Nephron (organoid): ENCODE results near the gene VIPR2.
"Not testable (repeated sequence)": the region's sequence is repeated elsewhere in the genome, so short reads cannot be mapped to it uniquely, and the experiment has no call there.

ENCODE experiments used
- H3K27ac Mint-ChIP-seq, 3 experiments: 2 replicates each; pipeline ENCODE4 v1.8.0; 2020; ENCODE audit warnings: mixed read lengths in 3 of 3, mild to moderate bottlenecking in 2 of 3, moderate library complexity in 1 of 3
- H3K27me3 Mint-ChIP-seq: 2 replicates; pipeline ENCODE4 v1.8.0; 2021; ENCODE audit warnings: low read depth, mild to moderate bottlenecking, moderate library complexity, mixed read lengths
- H3K36me3 Mint-ChIP-seq: 2 replicates; pipeline ENCODE4 v1.8.0; 2020; ENCODE audit warnings: low read depth, mixed read lengths
- H3K4me1 Mint-ChIP-seq: 2 replicates; pipeline ENCODE4 v1.8.0; 2020; ENCODE audit warnings: mixed read lengths
- H3K4me3 Mint-ChIP-seq, 3 experiments: 2 replicates each; pipeline ENCODE4 v1.8.0; 2020; ENCODE audit warnings: mild to moderate bottlenecking in 3 of 3, mixed read lengths in 3 of 3, moderate library complexity in 2 of 3
- H3K9me3 Mint-ChIP-seq: 2 replicates; pipeline ENCODE4 v1.8.0; 2020; ENCODE audit warnings: mixed read lengths
- CTCF ChIP-seq, 3 experiments: fragments of 200-600 bp; sonication (generic); IDR thresholded peaks; one replicate each; pipeline ENCODE4 v1.5.0; 2021; ENCODE audit warnings: antibody characterized with exemption in 3 of 3; ENCODE audit not compliant: unreplicated experiment in 3 of 3

The VIPR2 gene

GRCh38 chr7:159005618-159006017, 139.0 kb downstream of the VIPR2 start:
- TF ChIP-seq CTCF (IDR thresholded peaks at IDR 0.05; ENCODE audit: unreplicated experiment in 3 of 3): no peak
- H3K4me1 Mint-ChIP-seq: peaks cover 15% of the 10 kb centered on the region
- H3K4me3 Mint-ChIP-seq: no peak overlapping the region
- H3K9me3 Mint-ChIP-seq: no peaks in the 10 kb centered on the region
- no peaks in the 10 kb centered on the region for H3K36me3 Mint-ChIP-seq
- H3K27ac Mint-ChIP-seq: no peak overlapping the region
- H3K27me3 Mint-ChIP-seq: peaks cover 5% of the 10 kb centered on the region

- Mint-ChIP-seq H3K27ac (no peak overlapping the region), H3K4me1 (peaks cover 14% of the 10 kb centered on the region), H3K36me3 (no peaks in the 10 kb centered on the region), H3K4me3 (no peak overlapping the region), H3K27me3 (peaks cover 13% of the 10 kb centered on the region), H3K9me3 (no peaks in the 10 kb centered on the region)
- no peak for TF ChIP-seq CTCF (IDR thresholded peaks at IDR 0.05; ENCODE audit: unreplicated experiment in 3 of 3)
Measured at GRCh38 chr7:159004411-159004810, 140.3 kb downstream of the VIPR2 start.

- TF ChIP-seq CTCF (IDR thresholded peaks at IDR 0.05; ENCODE audit: unreplicated experiment in 3 of 3): no peak
- H3K27me3 Mint-ChIP-seq: peaks cover 29% of the 10 kb centered on the region
- H3K36me3 Mint-ChIP-seq: no peaks in the 10 kb centered on the region
- no peak overlapping the region for H3K27ac Mint-ChIP-seq
- peaks cover 5% of the 10 kb centered on the region for H3K9me3 Mint-ChIP-seq
- H3K4me1 Mint-ChIP-seq: peaks cover under 1% of the 10 kb centered on the region
- H3K4me3 Mint-ChIP-seq: no peak overlapping the region
Measured at GRCh38 chr7:159001811-159002210, 142.9 kb downstream of the VIPR2 start.

GRCh38 chr7:159000859-159001435, 143.7 kb downstream of the VIPR2 start:
- no peak overlapping the region for H3K27ac Mint-ChIP-seq
- no peaks in the 10 kb centered on the region for H3K36me3 Mint-ChIP-seq
- H3K4me3 Mint-ChIP-seq: no peak overlapping the region
- no peaks in the 10 kb centered on the region for H3K4me1 Mint-ChIP-seq
- no peak for TF ChIP-seq CTCF (IDR thresholded peaks at IDR 0.05; ENCODE audit: unreplicated experiment in 3 of 3)
- peaks cover 5% of the 10 kb centered on the region for H3K9me3 Mint-ChIP-seq
- H3K27me3 Mint-ChIP-seq: peaks cover 37% of the 10 kb centered on the region

GRCh38 chr7:159000070-159000469, 144.6 kb downstream of the VIPR2 start:
- TF ChIP-seq CTCF (IDR thresholded peaks at IDR 0.05; ENCODE audit: unreplicated experiment in 3 of 3): no peak

GRCh38 chr7:158999496-158999895, 145.2 kb downstream of the VIPR2 start:
- Mint-ChIP-seq H3K27ac (no peak overlapping the region), H3K4me3 (no peak overlapping the region), H3K36me3 (no peaks in the 10 kb centered on the region), H3K27me3 (peaks cover 52% of the 10 kb centered on the region), H3K9me3 (peaks cover 13% of the 10 kb centered on the region), H3K4me1 (no peaks in the 10 kb centered on the region)
- TF ChIP-seq CTCF (IDR thresholded peaks at IDR 0.05; ENCODE audit: unreplicated experiment in 3 of 3): no peak

More at GRCh38 chr7:159000070-159000469, 144.6 kb downstream of the VIPR2 start:
- no peak overlapping the region for H3K27ac Mint-ChIP-seq
- no peaks in the 10 kb centered on the region for H3K4me1 Mint-ChIP-seq
- H3K27me3 Mint-ChIP-seq: peaks cover 46% of the 10 kb centered on the region
- H3K4me3 Mint-ChIP-seq: no peak overlapping the region
- no peaks in the 10 kb centered on the region for H3K36me3 Mint-ChIP-seq
- H3K9me3 Mint-ChIP-seq: peaks cover 9% of the 10 kb centered on the region

GRCh38 chr7:158998261-158998660, 146.4 kb downstream of the VIPR2 start:
- not testable (repeated sequence) for H3K4me3 Mint-ChIP-seq, H3K27ac Mint-ChIP-seq, H3K36me3 Mint-ChIP-seq, H3K4me1 Mint-ChIP-seq
- Mint-ChIP-seq H3K27me3 (peaks cover 64% of the 10 kb centered on the region), H3K9me3 (peaks cover 20% of the 10 kb centered on the region)
